GM10266 (cell line): Measurements from ENCODE around the gene GARRE1.
"Not testable (repeated sequence)": the region's sequence is repeated elsewhere in the genome, so short reads cannot be mapped to it uniquely, and the experiment has no call there.

ENCODE experiments used
- DNase-seq: peaks from one replicate; pipeline ENCODE4 v3.0.0; 2012; ENCODE audit errors: extremely low spot score
- TF ChIP-seq, protein P1 (sequence below): IDR thresholded peaks from 2 replicates; pipeline ENCODE4 v1.5.1; 2012; ENCODE audit warnings: mild to moderate bottlenecking, low read depth; ENCODE audit not compliant: control insufficient read depth, insufficient read depth; ENCODE audit errors: missing control alignments

The GARRE1 gene, protein sequence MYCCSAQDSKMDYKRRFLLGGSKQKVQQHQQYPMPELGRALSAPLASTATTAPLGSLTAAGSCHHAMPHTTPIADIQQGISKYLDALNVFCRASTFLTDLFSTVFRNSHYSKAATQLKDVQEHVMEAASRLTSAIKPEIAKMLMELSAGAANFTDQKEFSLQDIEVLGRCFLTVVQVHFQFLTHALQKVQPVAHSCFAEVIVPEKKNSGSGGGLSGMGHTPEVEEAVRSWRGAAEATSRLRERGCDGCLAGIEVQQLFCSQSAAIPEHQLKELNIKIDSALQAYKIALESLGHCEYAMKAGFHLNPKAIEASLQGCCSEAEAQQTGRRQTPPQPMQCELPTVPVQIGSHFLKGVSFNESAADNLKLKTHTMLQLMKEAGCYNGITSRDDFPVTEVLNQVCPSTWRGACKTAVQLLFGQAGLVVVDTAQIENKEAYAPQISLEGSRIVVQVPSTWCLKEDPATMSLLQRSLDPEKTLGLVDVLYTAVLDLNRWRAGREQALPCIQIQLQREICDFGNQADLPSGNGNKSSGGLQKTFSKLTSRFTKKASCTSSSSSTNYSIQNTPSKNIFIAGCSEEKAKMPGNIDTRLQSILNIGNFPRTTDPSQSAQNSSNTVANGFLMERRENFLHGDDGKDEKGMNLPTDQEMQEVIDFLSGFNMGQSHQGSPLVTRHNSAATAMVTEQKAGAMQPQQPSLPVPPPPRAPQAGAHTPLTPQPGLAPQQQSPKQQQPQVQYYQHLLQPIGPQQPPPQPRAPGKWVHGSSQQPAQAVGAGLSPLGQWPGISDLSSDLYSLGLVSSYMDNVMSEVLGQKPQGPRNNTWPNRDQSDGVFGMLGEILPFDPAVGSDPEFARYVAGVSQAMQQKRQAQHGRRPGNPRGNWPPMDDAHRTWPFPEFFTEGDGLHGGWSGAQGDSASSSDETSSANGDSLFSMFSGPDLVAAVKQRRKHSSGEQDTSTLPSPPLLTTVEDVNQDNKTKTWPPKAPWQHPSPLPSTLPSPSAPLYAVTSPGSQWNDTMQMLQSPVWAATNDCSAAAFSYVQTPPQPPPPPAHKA (N-terminal part only)

DNA sequence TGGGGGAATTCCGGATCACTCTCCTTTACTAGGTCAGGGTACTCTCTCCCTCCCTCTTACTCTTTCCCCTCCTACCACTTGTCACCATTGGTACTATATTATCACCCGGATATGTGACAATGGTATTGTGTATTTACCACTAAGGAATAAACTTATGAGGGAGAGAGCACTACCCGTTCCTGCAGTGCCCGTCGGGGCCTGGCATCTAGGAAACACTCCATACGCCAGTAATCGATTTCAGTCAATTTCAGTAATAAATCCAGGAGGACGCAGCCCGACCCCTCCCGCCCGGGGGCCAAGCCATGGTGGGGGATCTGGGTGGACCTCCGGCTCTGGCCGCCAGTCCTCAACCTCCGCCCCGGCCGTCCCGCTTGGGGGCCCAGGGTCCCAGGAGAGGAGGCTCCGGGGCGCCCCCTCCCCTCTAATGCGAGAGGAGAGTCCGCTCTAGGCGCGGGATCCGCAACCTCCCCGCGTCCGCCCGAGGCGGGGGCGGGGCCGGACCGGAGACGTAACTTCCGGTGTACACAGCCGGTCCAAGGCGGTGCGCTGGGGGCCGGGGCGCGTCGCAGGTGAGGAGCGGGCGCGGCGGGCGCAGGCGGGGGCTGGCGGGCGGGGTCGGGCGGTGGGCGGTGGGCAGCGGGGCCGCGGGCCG lies at the start of gene GARRE1:
Gene GARRE1 (plus strand): TSS at position 509 of the 652 bp plus-strand sequence. CDS start 45,920 bp downstream, outside the sequence.
- DNase-seq = peak; percentile 93
- TF ChIP-seq, protein P1, sequence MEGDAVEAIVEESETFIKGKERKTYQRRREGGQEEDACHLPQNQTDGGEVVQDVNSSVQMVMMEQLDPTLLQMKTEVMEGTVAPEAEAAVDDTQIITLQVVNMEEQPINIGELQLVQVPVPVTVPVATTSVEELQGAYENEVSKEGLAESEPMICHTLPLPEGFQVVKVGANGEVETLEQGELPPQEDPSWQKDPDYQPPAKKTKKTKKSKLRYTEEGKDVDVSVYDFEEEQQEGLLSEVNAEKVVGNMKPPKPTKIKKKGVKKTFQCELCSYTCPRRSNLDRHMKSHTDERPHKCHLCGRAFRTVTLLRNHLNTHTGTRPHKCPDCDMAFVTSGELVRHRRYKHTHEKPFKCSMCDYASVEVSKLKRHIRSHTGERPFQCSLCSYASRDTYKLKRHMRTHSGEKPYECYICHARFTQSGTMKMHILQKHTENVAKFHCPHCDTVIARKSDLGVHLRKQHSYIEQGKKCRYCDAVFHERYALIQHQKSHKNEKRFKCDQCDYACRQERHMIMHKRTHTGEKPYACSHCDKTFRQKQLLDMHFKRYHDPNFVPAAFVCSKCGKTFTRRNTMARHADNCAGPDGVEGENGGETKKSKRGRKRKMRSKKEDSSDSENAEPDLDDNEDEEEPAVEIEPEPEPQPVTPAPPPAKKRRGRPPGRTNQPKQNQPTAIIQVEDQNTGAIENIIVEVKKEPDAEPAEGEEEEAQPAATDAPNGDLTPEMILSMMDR = no peak

GRCh38 chr19:34205324-34205723 lies 49.0 kb upstream of the GARRE1 start:
- not testable (repeated sequence) for DNase-seq

DNA sequence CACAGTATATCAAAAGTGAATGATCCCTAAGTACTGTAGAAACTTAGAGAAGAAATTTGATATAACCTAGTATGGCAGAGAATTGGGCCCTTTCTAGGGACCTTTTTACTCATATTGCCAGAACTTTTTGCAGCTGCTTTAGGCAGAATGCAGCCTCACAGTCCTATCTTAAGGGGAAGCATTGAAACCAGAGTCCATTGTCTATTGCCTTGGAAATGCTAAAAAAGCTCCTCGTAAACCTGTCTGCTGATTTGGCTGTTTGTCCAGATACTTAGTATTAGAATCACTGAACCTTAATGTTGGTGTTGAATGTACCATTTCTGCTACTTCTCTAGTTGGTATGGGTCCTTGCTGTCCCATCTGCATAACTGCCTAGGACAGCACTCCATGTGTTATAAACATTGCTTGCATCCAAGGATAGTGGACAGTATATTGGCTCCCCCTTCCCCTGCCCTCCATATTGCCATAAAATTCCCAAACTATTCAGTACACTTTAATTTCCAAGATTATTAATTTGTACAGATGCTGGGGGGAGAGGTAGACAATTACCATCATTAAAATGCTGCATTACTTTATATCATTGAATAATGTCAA lies 46.0 kb upstream of the GARRE1 start:
- no peak for DNase-seq

GRCh38 chr19:34209726-34210125 lies 44.6 kb upstream of the GARRE1 start:
- no peak for DNase-seq
- TF ChIP-seq, protein P1 = no peak

More for the DNA sequence above, 46.0 kb upstream of the GARRE1 start:
- TF ChIP-seq, protein P1 = no peak

GRCh38 chr19:34213283-34213682 lies 41.1 kb upstream of the GARRE1 start:
- no peak for DNase-seq
- TF ChIP-seq, protein P1 = no peak

GRCh38 chr19:34214040-34214439 lies 40.3 kb upstream of the GARRE1 start:
- DNase-seq = no peak
- TF ChIP-seq, protein P1 = no peak

GRCh38 chr19:34215006-34215665 lies 39.2 kb upstream of the GARRE1 start:
- no peak for DNase-seq

More at GRCh38 chr19:34215006-34215665, 39.2 kb upstream of the GARRE1 start:
- TF ChIP-seq, protein P1 = no peak
